GM23338 (cell line): ENCODE measurements around the gene TCL1A. TPM values are rescaled to one million over a fixed set of nuclear protein-coding genes. Genes with fewer than 3 reads are reported as not detected.

Experiments used
- ATAC-seq: fragments of 200-7000 bp; cut with Tn5 transposase; 3 replicates; pipeline ENCODE4 v1.9.1; 2020
- DNase-seq: peaks from one replicate; pipeline ENCODE4 v3.0.0-alpha.2; 2015; ENCODE audit warnings: low spot score
- H2AFZ ChIP-seq: fragments of 200-600 bp; sonication (generic); 2 replicates; pipeline ENCODE4 v1.8.0; 2016; ENCODE audit warnings: antibody characterized with exemption, mild to moderate bottlenecking, moderate library complexity
- H3F3A ChIP-seq: fragments of 200-600 bp; sonication (generic); replicated peaks from 2 replicates; pipeline ENCODE4 v1.8.0; 2017; ENCODE audit warnings: antibody characterized with exemption, mixed run types, low read depth
- H3K27ac ChIP-seq: fragments of 200-600 bp; sonication (generic); 2 replicates; pipeline ENCODE4 v1.6.1; 2016; ENCODE audit warnings: low read depth
- H3K27me3 ChIP-seq: fragments of 200-600 bp; sonication (generic); 2 replicates; pipeline ENCODE4 v1.8.0; 2016; ENCODE audit warnings: mild to moderate bottlenecking, mixed run types, moderate library complexity; ENCODE audit not compliant: insufficient read depth
- H3K36me3 ChIP-seq: fragments of 200-600 bp; sonication (generic); 2 replicates; pipeline ENCODE4 v1.8.0; 2016; ENCODE audit warnings: mild to moderate bottlenecking; ENCODE audit not compliant: insufficient read depth
- H3K4me1 ChIP-seq: fragments of 200-600 bp; sonication (generic); 2 replicates; pipeline ENCODE4 v1.8.0; 2016; ENCODE audit warnings: mild to moderate bottlenecking, moderate library complexity; ENCODE audit not compliant: insufficient read depth
- H3K4me2 ChIP-seq: fragments of 200-600 bp; sonication (generic); 2 replicates; pipeline ENCODE4 v1.7.1; 2017; ENCODE audit warnings: mixed run types
- H3K4me3 ChIP-seq: fragments of 200-600 bp; sonication (generic); 2 replicates; pipeline ENCODE4 v1.6.1; 2016; ENCODE audit warnings: mixed run types
- H3K79me2 ChIP-seq: fragments of 200-600 bp; sonication (generic); replicated peaks from 2 replicates; pipeline ENCODE4 v1.8.0; 2017; ENCODE audit warnings: mild to moderate bottlenecking; ENCODE audit not compliant: insufficient read depth
- H3K9me2 ChIP-seq: fragments of 200-600 bp; sonication (generic); 2 replicates; pipeline ENCODE4 v1.8.0; 2017; ENCODE audit not compliant: insufficient read depth
- H4K20me1 ChIP-seq: fragments of 200-600 bp; sonication (generic); replicated peaks from 2 replicates; pipeline ENCODE4 v1.8.0; 2017; ENCODE audit warnings: mild to moderate bottlenecking; ENCODE audit not compliant: insufficient read depth
- H3K27ac Mint-ChIP-seq: 2 replicates; pipeline ENCODE4 v1.8.0; 2020; ENCODE audit warnings: inconsistent platforms, mild to moderate bottlenecking, moderate library complexity, mixed read lengths
- H3K27me3 Mint-ChIP-seq: 3 replicates; pipeline ENCODE4 v1.8.0; 2022; ENCODE audit warnings: low read depth, mild to moderate bottlenecking, moderate library complexity, mixed read lengths, inconsistent platforms; ENCODE audit not compliant: insufficient read depth, poor library complexity
- H3K36me3 Mint-ChIP-seq: 3 replicates; pipeline ENCODE4 v1.8.0; 2021; ENCODE audit warnings: low read depth, mild to moderate bottlenecking, inconsistent platforms, moderate library complexity, mixed read lengths
- H3K4me1 Mint-ChIP-seq: 3 replicates; pipeline ENCODE4 v1.8.0; 2020; ENCODE audit warnings: mild to moderate bottlenecking, inconsistent platforms, mixed read lengths
- H3K4me3 Mint-ChIP-seq: 3 replicates; pipeline ENCODE4 v1.8.0; 2021; ENCODE audit warnings: moderate library complexity, mild to moderate bottlenecking, inconsistent platforms, mixed read lengths
- H3K9me3 Mint-ChIP-seq: 3 replicates; pipeline ENCODE4 v1.8.0; 2020; ENCODE audit warnings: moderate library complexity, mild to moderate bottlenecking, inconsistent platforms, mixed read lengths
- CREB1 ChIP-seq: fragments of 250-450 bp; sonication (Bioruptor Pico); IDR thresholded peaks from 2 replicates; pipeline ENCODE4 v1.5.0; 2020; ENCODE audit warnings: low read depth, mild to moderate bottlenecking, moderate library complexity
- ETS1 ChIP-seq: IDR thresholded peaks from 2 replicates; pipeline ENCODE4 v1.6.1; 2016; ENCODE audit warnings: antibody characterized with exemption
- EZH2 ChIP-seq: fragments of 200-600 bp; sonication (generic); IDR thresholded peaks from one replicate; pipeline ENCODE4 v1.8.0; 2017; ENCODE audit warnings: antibody characterized with exemption, mild to moderate bottlenecking, low read depth; ENCODE audit not compliant: unreplicated experiment
- EZH2phosphoT487 ChIP-seq: fragments of 200-600 bp; sonication (generic); IDR thresholded peaks from one replicate; pipeline ENCODE4 v1.8.1; 2018; ENCODE audit warnings: antibody characterized with exemption; ENCODE audit not compliant: unreplicated experiment
- JUNB ChIP-seq: IDR thresholded peaks from one replicate; pipeline ENCODE4 v1.6.1; 2016; ENCODE audit warnings: antibody characterized with exemption; ENCODE audit not compliant: unreplicated experiment
- NANOG ChIP-seq: IDR thresholded peaks from 2 replicates; pipeline ENCODE4 v1.6.1; 2016; ENCODE audit warnings: antibody characterized with exemption, borderline replicate concordance
- POLR2AphosphoS5 ChIP-seq: IDR thresholded peaks from 2 replicates; pipeline ENCODE4 v1.6.1; 2016; ENCODE audit warnings: antibody characterized with exemption, low read depth
- STAT1 ChIP-seq: IDR thresholded peaks from one replicate; pipeline ENCODE4 v1.6.1; 2016; ENCODE audit warnings: antibody characterized with exemption; ENCODE audit not compliant: unreplicated experiment
- ZNF114 ChIP-seq: fragments of 250-450 bp; sonication (Bioruptor Pico); IDR thresholded peaks from 2 replicates; pipeline ENCODE4 v1.5.0; 2020; ENCODE audit warnings: mild to moderate bottlenecking, moderate library complexity
- ZNF331 ChIP-seq: fragments of 250-450 bp; sonication (Bioruptor Pico); IDR thresholded peaks from 2 replicates; pipeline ENCODE4 v1.5.0; 2020; ENCODE audit warnings: low read depth, mild to moderate bottlenecking, moderate library complexity
- ZNF462 ChIP-seq: fragments of 250-450 bp; sonication (Bioruptor Pico); IDR thresholded peaks from 2 replicates; pipeline ENCODE4 v1.5.0; 2020; ENCODE audit warnings: mild to moderate bottlenecking, moderate library complexity
- polyA plus RNA-seq: library from polyadenylated mRNA; unstranded; fragments of >200 nt; fragmentation: Nextera tagmentation; extraction: Ambion mirVana; gene quantifications from 2 replicates; pipeline ENCODE4 v1.2.1, GENCODE V29; 2016
- total RNA-seq: library from RNA; depleted of rRNA; stranded (reverse); fragments of >200 nt; shearing (Covaris generic); gene quantifications from 2 replicates; pipeline ENCODE4 v1.2.3, GENCODE V29; 2014
- TF ChIP-seq, protein P1 (sequence below), 2 experiments: fragments of 200-600 bp in 1 of 2; sonication (generic) in 1 of 2; conservative IDR thresholded peaks; 2 replicates each; pipeline versions ENCODE4 v1.5.1 to v1.6.1; 2016 to 2017; ENCODE audit warnings: antibody characterized with exemption in 2 of 2, low read depth in 2 of 2, mild to moderate bottlenecking in 2 of 2, moderate library complexity in 1 of 2

Gene TCL1A
- total and polyA plus RNA-seq, 2 experiments from 2014 or later, result 3.6 to 5.3 TPM

- TF ChIP-seq CREB1 (CRISPR knock-in tag) (peak; percentile 34; the same call in 1 of the 2 replicates), STAT1 (no peak)
These were observed 13.5 kb downstream of the TCL1A start (continued) for GRCh38 chr14:95700221-95700976.

DNA sequence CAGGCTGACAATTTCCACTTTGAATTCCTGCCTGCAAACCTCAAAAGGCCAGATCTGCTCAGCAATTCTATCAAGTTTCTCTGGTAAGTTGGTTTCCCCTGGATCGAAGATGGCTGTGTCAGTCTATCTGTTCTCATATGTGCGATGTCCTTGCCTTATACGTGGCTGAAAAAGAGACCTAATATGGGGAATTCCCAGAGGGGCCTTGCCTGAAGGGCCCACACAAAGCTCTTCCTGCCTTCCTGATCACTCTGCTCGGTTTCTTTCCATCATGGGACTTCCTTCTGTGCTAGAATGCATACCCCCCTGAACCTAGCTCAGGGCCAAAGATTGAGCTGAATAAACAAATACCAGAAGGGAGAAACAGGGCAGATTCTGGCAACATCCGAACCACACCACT lies 14.5 kb downstream of the TCL1A start:
- H3K27ac Mint-ChIP-seq, result no peak overlapping the region
- no peaks in the 10 kb centered on the region for H3K79me2 ChIP-seq
- H3K27me3 ChIP-seq, result peaks cover 88% of the 10 kb centered on the region
- H3K27me3 Mint-ChIP-seq, result peaks cover 77% of the 10 kb centered on the region
- peak overlapping the region; percentile 66 for H3K4me2 ChIP-seq
- H3K36me3 Mint-ChIP-seq, result no peaks in the 10 kb centered on the region
- no peak overlapping the region for H2AFZ ChIP-seq
- no peak overlapping the region; the same call in 2 of the 3 replicates for H3K4me3 Mint-ChIP-seq
- H3K9me2 ChIP-seq, result no peaks in the 10 kb centered on the region
- no peaks in the 10 kb centered on the region; the same call in 1 of the 2 replicates for H4K20me1 ChIP-seq
- ATAC-seq (peak; percentile 17), DNase-seq (peak; percentile 34)
- peaks cover 26% of the 10 kb centered on the region for H3K4me1 Mint-ChIP-seq
- H3F3A ChIP-seq, result no peaks in the 10 kb centered on the region; the same call in 1 of the 2 replicates
- peaks cover 37% of the 10 kb centered on the region for H3K4me1 ChIP-seq
- no peaks in the 10 kb centered on the region for H3K36me3 ChIP-seq
- 0 out of 2 replicates have a peak overlapping the region, but pooled peaks have one; percentile 11 for H3K4me3 ChIP-seq
- no peaks in the 10 kb centered on the region for H3K9me3 Mint-ChIP-seq
- H3K27ac ChIP-seq, result no peak overlapping the region
- TF ChIP-seq ZNF114 (no peak), EZH2phosphoT487 (no peak), NANOG (no peak), ZNF331 (no peak), ETS1 (no peak), ZNF462 (CRISPR knock-in tag) (no peak), POLR2AphosphoS5 (no peak), EZH2 (no peak), JUNB (no peak), STAT1 (no peak), CREB1 (CRISPR knock-in tag) (no peak)
- TF ChIP-seq, protein P1, sequence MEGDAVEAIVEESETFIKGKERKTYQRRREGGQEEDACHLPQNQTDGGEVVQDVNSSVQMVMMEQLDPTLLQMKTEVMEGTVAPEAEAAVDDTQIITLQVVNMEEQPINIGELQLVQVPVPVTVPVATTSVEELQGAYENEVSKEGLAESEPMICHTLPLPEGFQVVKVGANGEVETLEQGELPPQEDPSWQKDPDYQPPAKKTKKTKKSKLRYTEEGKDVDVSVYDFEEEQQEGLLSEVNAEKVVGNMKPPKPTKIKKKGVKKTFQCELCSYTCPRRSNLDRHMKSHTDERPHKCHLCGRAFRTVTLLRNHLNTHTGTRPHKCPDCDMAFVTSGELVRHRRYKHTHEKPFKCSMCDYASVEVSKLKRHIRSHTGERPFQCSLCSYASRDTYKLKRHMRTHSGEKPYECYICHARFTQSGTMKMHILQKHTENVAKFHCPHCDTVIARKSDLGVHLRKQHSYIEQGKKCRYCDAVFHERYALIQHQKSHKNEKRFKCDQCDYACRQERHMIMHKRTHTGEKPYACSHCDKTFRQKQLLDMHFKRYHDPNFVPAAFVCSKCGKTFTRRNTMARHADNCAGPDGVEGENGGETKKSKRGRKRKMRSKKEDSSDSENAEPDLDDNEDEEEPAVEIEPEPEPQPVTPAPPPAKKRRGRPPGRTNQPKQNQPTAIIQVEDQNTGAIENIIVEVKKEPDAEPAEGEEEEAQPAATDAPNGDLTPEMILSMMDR (conservative IDR thresholded peaks at IDR 0.05; ENCODE audit: low read depth in 2 of 2), result no peak
